GM21447 (cell line): ENCODE measurements around the gene CABCOCO1.

ENCODE experiments used
- ATAC-seq: cut with Tn5 transposase; IDR thresholded peaks from one replicate; pipeline ENCODE4 v1.9.1; 2021; ENCODE audit not compliant: unreplicated experiment

Gene CABCOCO1

GRCh38 chr10:61662794-61663259 is at the start of gene CABCOCO1:
Gene CABCOCO1 (plus strand): TSS chr10:61662929. CDS start chr10:61662973, 44 bp downstream.
- ATAC-seq: no peak

DNA sequence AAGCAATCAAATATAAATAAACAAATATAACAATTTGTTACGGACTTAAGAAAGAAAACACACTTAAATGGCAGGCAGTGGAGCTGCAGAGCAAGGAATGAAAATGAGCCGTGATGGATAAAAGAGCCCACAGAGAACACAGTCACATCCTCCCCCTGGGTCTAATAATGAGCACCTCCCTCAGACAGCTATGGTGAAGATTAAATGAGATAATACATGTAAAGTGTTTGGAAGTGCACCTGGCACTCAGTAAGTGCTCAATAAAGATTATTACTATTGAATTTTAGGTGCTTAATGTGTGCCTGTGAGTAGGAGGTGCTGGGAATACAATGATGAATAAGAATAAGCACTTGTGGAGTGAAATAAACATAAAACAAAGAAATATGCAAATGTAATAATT is 49.1 kb upstream of the CABCOCO1 start:
- no peak for ATAC-seq

DNA sequence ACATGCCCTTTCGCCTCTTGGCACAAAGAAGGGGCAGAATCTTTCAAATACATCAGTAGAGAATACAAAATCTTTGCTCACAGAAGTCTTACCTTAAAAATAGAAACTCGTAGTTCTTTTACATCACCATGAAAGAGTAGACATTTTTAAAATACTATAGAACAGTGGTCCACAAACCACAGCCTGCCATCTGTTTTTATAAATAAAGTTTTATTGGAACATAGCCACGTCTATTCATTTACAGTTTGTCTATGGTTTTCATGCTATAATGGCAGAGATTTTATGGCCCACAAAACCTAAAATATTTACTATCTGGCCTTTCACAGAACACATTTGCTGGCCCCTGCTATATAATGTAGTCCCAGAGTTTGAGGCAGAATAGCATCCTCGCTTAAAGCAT is 46.1 kb upstream of the CABCOCO1 start:
- ATAC-seq: no peak

- no peak for ATAC-seq
These were observed 45.5 kb upstream of the CABCOCO1 start for GRCh38 chr10:61617180-61617579.

DNA sequence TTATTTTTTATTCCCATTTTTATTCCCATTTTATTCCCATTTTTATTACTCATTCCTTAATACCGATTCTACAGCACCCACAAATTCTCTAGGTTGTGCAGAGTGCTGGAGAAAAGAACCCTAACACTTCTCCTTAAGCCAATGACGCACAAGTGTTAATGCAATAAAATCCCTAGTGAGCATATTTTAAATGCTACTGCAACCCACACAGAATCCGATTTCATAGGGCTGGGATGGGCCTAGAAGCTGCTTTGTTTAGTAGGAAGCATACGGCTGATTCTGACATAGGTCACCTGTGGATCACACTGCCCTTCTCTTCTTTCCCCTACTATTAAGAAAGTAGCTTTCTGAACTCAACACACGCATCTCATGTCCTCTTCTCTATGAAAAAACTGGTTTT is 45.1 kb upstream of the CABCOCO1 start:
- ATAC-seq: no peak

- no peak for ATAC-seq
These were observed 44.3 kb upstream of the CABCOCO1 start for GRCh38 chr10:61618388-61618961.

DNA sequence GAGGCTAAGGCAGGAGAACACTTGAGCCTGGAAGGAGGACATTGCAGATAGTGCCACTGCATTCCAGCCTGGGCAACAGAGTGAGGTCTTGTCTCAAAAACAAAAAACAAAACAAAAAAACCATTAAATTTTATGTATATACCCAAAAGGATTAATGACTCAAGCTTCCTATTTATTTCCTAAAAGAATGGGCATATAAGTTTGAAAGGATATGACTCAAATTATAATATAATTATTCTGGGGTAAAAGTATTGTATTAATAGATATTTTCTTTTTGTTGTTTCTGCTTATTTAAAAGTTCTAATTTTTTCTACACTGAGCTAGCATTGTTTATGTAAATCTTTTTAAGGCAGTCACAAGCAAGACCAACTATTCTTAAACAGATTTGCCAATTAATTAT is 42.2 kb upstream of the CABCOCO1 start:
- ATAC-seq: no peak

DNA sequence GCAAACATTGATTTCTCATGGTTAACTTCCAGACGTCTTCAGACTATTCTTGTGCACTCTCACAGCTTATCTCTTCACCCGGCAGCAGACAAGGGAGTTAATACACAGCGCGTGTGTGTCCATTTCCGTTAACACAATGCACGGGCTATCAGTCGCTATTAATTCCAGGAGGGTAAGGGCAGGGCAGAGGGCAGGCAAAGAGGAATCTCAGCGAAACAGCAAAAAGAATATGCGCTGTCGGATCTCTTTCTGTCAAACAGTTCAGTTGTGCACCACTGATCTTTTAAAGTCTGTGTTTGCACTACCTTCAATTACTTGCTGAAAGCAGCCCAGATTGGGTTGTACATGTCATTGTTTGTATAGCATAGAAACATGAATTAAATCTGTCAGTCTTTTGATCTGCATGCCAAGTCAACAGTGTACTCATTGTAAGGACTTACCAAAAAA is 41.1 kb upstream of the CABCOCO1 start:
- ATAC-seq: no peak

GRCh38 chr10:61623161-61623560 is 39.6 kb upstream of the CABCOCO1 start:
- ATAC-seq: no peak

DNA sequence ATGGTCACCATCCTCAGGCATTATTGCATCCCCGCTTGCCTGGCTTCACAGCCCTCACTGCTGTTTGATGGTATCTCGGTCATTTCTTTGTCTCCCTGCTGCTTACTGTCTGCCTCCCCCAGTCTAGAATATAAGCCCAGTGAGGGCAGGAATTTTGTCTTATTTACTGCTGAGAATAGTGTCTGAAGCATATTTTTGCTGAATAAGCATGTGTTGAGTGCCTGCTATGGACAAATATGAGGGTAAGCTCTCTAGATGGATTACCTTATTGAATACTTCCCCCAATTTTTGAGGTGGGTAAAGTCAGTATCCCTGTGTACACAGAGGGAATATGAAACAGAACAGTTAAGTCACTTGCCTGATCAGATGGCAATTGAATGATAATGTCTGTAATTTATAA is 36.5 kb upstream of the CABCOCO1 start:
- ATAC-seq: no peak

DNA sequence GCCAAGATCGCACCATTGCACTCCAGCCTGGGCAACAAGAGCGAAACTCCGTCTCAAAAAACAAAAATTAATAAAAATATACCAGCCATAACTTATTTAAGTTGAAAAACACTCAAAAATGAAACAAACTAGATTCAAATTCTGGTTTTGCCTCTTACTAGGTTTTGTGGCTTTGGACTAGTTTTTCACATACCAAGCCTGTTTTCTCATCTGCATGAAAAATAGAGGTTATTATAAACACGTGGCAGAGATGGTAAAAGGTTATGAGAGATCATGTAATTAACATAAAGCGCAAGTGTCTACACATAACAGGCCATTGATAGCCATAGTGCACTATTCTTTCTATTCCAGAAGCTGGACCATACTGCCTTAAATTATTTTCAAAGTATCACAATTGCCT is 35.5 kb upstream of the CABCOCO1 start:
- ATAC-seq: no peak

- no peak for ATAC-seq
These were observed 34.4 kb upstream of the CABCOCO1 start for GRCh38 chr10:61628151-61628874.

- ATAC-seq: no peak
These were observed 33.7 kb upstream of the CABCOCO1 start for GRCh38 chr10:61628875-61629513.

DNA sequence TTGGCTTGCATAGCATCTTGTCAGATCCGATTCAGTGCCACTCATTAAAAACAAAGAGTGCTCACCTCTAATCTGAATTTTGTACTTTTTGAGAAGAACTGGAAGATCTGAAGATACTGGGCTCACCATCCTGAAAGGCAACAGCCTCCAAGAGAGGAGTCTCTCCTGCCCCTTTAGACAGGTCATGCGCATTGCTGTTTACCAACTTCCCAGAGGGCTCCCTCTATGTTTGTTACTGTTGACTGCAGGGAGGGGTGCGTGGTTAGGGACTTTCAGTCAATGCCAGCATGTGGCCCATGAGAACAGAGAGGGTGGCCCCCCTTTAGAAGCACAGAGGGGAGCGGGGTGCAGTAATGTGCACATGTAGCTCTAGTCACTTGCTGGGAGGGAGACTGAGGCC is 33.2 kb upstream of the CABCOCO1 start:
- ATAC-seq: no peak

GRCh38 chr10:61632057-61632670 is 30.6 kb upstream of the CABCOCO1 start:
- no peak for ATAC-seq

- no peak for ATAC-seq
These were observed 29.1 kb upstream of the CABCOCO1 start for GRCh38 chr10:61633665-61634064.

GRCh38 chr10:61634746-61635145 is 28.0 kb upstream of the CABCOCO1 start:
- no peak for ATAC-seq

GRCh38 chr10:61635471-61635870 is 27.3 kb upstream of the CABCOCO1 start:
- no peak for ATAC-seq

- no peak for ATAC-seq
These were observed 26.8 kb upstream of the CABCOCO1 start for GRCh38 chr10:61635932-61636331.

- ATAC-seq: no peak
These were observed 22.8 kb upstream of the CABCOCO1 start for GRCh38 chr10:61639952-61640351.

DNA sequence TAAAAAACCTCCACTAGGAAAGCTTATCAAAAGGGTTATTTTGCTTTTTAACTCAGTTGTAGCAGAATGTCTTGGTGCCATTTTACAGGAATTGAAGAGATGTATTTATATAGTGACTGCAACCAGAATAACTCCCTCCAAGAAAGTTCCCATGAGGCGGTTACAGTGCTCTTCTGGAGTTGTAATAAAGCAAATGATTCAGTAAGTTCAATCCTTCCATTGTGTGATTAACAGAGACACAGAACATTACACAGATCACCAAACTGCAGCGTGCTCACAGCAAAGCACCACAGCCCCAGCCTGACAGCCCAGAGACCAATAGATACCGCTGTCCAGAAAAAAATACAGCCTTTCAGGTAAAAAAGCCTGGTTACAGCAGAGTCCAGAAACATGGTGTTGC is 21.9 kb upstream of the CABCOCO1 start:
- ATAC-seq: no peak

- ATAC-seq: no peak
These were observed 20.6 kb upstream of the CABCOCO1 start for GRCh38 chr10:61642150-61642571.
